Mucosa of descending colon (tissue), 3 donors: ENCODE measurements around the gene EMX2. TPM values are rescaled to one million over a fixed set of nuclear protein-coding genes. Genes with fewer than 3 reads are reported as not detected.

Experiments used
- ATAC-seq: fragments of 200-7000 bp; cut with Tn5 transposase; one replicate; pipeline ENCODE4 v1.9.1; 2020; ENCODE audit warnings: mild to moderate bottlenecking, moderate library complexity
- DNase-seq, 3 donors: peaks; one replicate each; pipeline ENCODE4 v3.0.0-alpha.2; 2020
- H3K36me3 ChIP-seq: fragments of 200-600 bp; one replicate; pipeline ENCODE4 v1.8.0; 2021; ENCODE audit warnings: low read depth, mild to moderate bottlenecking
- H3K4me1 ChIP-seq: fragments of 200-600 bp; one replicate; pipeline ENCODE4 v1.8.0; 2021; ENCODE audit warnings: low read depth, mild to moderate bottlenecking
- H3K4me3 ChIP-seq: fragments of 200-600 bp; one replicate; pipeline ENCODE4 v1.8.0; 2021; ENCODE audit warnings: mild to moderate bottlenecking
- H3K9me3 ChIP-seq: fragments of 200-600 bp; one replicate; pipeline ENCODE4 v1.8.0; 2021; ENCODE audit warnings: mild to moderate bottlenecking
- CTCF ChIP-seq: fragments of 200-600 bp; IDR thresholded peaks from one replicate; pipeline ENCODE4 v1.8.0; 2022; ENCODE audit warnings: antibody characterized with exemption, mild to moderate bottlenecking
- intact Hi-C, 2 donors: fragments of 100-400 bp; cut with DNase I in 1 of 2; cut with micrococcal nuclease in 1 of 2; formaldehyde crosslinking; loops; one replicate each; pipeline versions ENCODE4 v1.11.0 to v1.11.1; 2022; cut with DNase I, micrococcal nuclease
- total RNA-seq, 3 donors: library from RNA; stranded (reverse); fragmentation: NEBNext Ultra II Directional in 2 of 3; extraction: Animal tissue kit (Norgen Biotek cat#: 25700) in 2 of 3; gene quantifications; one replicate each; pipeline versions ENCODE4 v1.2.1 to v1.2.4, GENCODE V29; 2021 to 2023
- donor health status: DM: no; HTN: no; CAD: no; lungs with moderate emphysema.
- donor health status: DM: no; HTN: no; CAD: no.
- donor health status: DM: no; HTN: yes; CAD: no.

EMX2 gene
- total RNA-seq, 3 donors from 2014 or later = not detected

- no peak for DNase-seq
- Histone ChIP-seq H3K36me3 (no peaks in the 10 kb centered on the region), H3K4me1 (peaks cover 7% of the 10 kb centered on the region), H3K4me3 (no peak overlapping the region), H3K9me3 (no peaks in the 10 kb centered on the region)
- TF ChIP-seq CTCF = no peak
- no peak for ATAC-seq
- intact Hi-C loops = loop anchor here in 1 of 2 donors (10.0 kb wide), 1 partner anchor 709 kb away; no protein-coding TSS in a partner anchor
These were observed 6.3 kb upstream of the EMX2 start for GRCh38 chr10:117536072-117536865.

- no peak overlapping the region for H3K4me3 ChIP-seq
- no peak for TF ChIP-seq CTCF
- no peaks in the 10 kb centered on the region for H3K9me3 ChIP-seq
- ATAC-seq (no peak), DNase-seq (no peak)
- intact Hi-C loops = loop anchor here in 1 of 2 donors (10.0 kb wide), 1 partner anchor 708 kb away; no protein-coding TSS in a partner anchor
- no peaks in the 10 kb centered on the region for H3K36me3 ChIP-seq
- H3K4me1 ChIP-seq = peaks cover 7% of the 10 kb centered on the region
These were observed 5.6 kb upstream of the EMX2 start for GRCh38 chr10:117536866-117537435.

GRCh38 chr10:117537436-117537903, 5.1 kb upstream of the EMX2 start:
- Histone ChIP-seq H3K36me3 (no peaks in the 10 kb centered on the region), H3K4me1 (peaks cover 7% of the 10 kb centered on the region), H3K9me3 (no peaks in the 10 kb centered on the region), H3K4me3 (no peak overlapping the region)
- no peak for DNase-seq
- TF ChIP-seq CTCF = peak; percentile 27
- intact Hi-C loops = loop anchor here in 1 of 2 donors (10.0 kb wide), 1 partner anchor 707 kb away; no protein-coding TSS in a partner anchor
- peak; percentile 60 for ATAC-seq

- H3K9me3 ChIP-seq = no peaks in the 10 kb centered on the region
- no peak overlapping the region for H3K4me3 ChIP-seq
- DNase-seq (no peak), ATAC-seq (no peak)
- H3K36me3 ChIP-seq = no peaks in the 10 kb centered on the region
- peaks cover 7% of the 10 kb centered on the region for H3K4me1 ChIP-seq
- intact Hi-C loops = loop anchor here in 1 of 2 donors (10.0 kb wide), 1 partner anchor 707 kb away; no protein-coding TSS in a partner anchor
- no peak for TF ChIP-seq CTCF
These were observed 4.5 kb upstream of the EMX2 start for GRCh38 chr10:117537904-117538524.

- Histone ChIP-seq H3K9me3 (no peaks in the 10 kb centered on the region), H3K36me3 (no peaks in the 10 kb centered on the region), H3K4me3 (no peak overlapping the region), H3K4me1 (peaks cover 21% of the 10 kb centered on the region)
- no peak for TF ChIP-seq CTCF
- intact Hi-C loops = loop anchor here in 1 of 2 donors (10.0 kb wide), 1 partner anchor 705 kb away; no protein-coding TSS in a partner anchor
- ATAC-seq (no peak), DNase-seq (no peak)
These were observed 3.2 kb upstream of the EMX2 start for GRCh38 chr10:117539361-117539773.
